Nephron (organoid): ENCODE data around the gene SLC6A2.

Experiments
- H3K27ac Mint-ChIP-seq, 3 experiments: 2 replicates each; pipeline ENCODE4 v1.8.0; 2020; ENCODE audit warnings: mixed read lengths in 3 of 3, mild to moderate bottlenecking in 2 of 3, moderate library complexity in 1 of 3
- H3K27me3 Mint-ChIP-seq: 2 replicates; pipeline ENCODE4 v1.8.0; 2021; ENCODE audit warnings: low read depth, mild to moderate bottlenecking, moderate library complexity, mixed read lengths
- H3K36me3 Mint-ChIP-seq: 2 replicates; pipeline ENCODE4 v1.8.0; 2020; ENCODE audit warnings: low read depth, mixed read lengths
- H3K4me1 Mint-ChIP-seq: 2 replicates; pipeline ENCODE4 v1.8.0; 2020; ENCODE audit warnings: mixed read lengths
- H3K4me3 Mint-ChIP-seq, 3 experiments: 2 replicates each; pipeline ENCODE4 v1.8.0; 2020; ENCODE audit warnings: mild to moderate bottlenecking in 3 of 3, mixed read lengths in 3 of 3, moderate library complexity in 2 of 3
- H3K9me3 Mint-ChIP-seq: 2 replicates; pipeline ENCODE4 v1.8.0; 2020; ENCODE audit warnings: mixed read lengths
- TF ChIP-seq, protein P1 (sequence below), 3 experiments: fragments of 200-600 bp; sonication (generic); IDR thresholded peaks; one replicate each; pipeline ENCODE4 v1.5.0; 2021; ENCODE audit warnings: antibody characterized with exemption in 3 of 3; ENCODE audit not compliant: unreplicated experiment in 3 of 3

Gene SLC6A2

DNA sequence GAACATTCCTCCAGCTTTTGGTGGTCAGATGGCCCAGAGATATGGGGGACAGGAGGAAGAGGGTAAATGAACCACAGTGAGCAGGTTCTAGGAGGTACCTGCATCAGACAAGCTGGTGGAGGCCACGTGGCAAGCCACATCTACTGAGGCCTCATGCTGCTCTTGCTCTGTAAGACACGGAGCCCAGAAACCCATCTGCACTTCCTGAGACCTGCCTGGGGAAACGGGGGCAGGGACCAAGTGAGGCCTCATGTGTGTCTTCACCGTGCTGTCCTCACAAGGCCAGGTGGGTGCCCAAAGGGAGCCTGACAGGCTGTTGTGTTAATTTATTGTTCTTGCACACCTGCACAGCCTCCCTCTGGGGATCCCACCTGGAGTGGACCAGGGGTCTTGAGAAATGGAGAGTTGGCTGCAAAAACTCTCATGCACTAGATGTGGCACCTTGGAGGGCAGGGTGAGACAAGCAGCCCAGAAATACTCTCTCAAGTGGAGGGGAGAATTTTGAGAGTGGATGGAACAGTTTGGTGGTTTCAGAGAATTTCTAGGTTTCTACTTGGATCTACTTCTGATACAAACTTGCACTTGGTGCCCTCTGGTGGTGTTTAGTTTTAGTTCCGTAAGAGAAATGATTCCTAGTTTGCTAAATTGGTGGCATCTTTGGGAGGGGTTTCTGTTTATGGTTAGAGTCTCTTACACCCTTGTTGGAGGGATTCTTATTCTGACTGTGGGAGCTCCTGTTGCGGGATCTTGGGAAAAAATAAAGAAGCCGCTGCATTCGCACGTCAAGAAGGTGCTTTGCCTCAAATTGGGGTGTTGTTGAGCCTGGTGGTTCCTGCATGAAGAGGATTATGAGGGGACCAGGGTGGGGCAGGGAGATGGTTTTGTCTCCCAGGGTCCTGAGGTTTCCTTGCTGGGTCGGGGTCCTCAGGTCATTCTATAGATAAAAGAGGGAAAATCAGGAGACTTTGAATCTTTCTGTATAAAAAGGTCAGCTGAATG is 47.5 kb downstream of the SLC6A2 start:
- no peak overlapping the region for H3K4me3 Mint-ChIP-seq
- H3K9me3 Mint-ChIP-seq = no peaks in the 10 kb centered on the region
- H3K27ac Mint-ChIP-seq = no peak overlapping the region
- no peaks in the 10 kb centered on the region for H3K36me3 Mint-ChIP-seq
- TF ChIP-seq, protein P1, sequence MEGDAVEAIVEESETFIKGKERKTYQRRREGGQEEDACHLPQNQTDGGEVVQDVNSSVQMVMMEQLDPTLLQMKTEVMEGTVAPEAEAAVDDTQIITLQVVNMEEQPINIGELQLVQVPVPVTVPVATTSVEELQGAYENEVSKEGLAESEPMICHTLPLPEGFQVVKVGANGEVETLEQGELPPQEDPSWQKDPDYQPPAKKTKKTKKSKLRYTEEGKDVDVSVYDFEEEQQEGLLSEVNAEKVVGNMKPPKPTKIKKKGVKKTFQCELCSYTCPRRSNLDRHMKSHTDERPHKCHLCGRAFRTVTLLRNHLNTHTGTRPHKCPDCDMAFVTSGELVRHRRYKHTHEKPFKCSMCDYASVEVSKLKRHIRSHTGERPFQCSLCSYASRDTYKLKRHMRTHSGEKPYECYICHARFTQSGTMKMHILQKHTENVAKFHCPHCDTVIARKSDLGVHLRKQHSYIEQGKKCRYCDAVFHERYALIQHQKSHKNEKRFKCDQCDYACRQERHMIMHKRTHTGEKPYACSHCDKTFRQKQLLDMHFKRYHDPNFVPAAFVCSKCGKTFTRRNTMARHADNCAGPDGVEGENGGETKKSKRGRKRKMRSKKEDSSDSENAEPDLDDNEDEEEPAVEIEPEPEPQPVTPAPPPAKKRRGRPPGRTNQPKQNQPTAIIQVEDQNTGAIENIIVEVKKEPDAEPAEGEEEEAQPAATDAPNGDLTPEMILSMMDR (IDR thresholded peaks at IDR 0.05; ENCODE audit: unreplicated experiment in 3 of 3) = peak; percentile 49 to 72 (median 58)
- H3K27me3 Mint-ChIP-seq = peaks cover 46% of the 10 kb centered on the region
- H3K4me1 Mint-ChIP-seq = no peaks in the 10 kb centered on the region

DNA sequence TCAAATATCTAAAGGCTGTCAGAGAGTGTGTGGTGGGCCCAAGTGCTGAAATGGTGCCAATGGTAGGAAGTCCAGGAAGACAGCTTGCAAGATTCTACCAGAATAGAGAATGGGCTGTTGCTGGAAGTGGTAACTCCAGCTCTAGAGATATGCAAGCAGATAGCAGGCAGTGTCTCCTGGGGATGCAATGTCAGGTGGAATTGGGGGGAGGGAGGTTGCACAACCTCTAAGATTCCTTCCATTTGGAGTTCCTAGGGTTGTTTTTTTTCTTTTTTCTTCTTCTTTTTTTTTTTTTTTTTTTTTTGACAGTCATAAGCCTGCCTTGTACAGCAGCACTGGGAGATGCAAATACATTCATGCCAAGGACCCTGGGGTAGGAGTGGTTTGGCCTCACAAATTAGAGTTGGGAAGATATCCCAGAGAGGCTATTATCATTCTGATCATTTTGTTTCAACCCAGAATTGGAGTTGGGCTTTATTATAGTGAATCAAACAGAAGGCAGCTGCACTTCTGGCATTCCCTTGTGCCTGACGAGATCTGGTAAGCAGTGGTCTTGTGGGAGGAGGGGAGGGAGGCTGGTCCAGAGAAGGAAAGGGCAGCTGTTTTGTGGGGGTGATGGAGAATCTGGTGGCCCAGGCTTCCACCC is 51.1 kb downstream of the SLC6A2 start:
- Mint-ChIP-seq H3K9me3 (no peaks in the 10 kb centered on the region), H3K4me1 (no peaks in the 10 kb centered on the region), H3K27ac (no peak overlapping the region), H3K4me3 (no peak overlapping the region), H3K36me3 (no peaks in the 10 kb centered on the region), H3K27me3 (peaks cover 30% of the 10 kb centered on the region)
- TF ChIP-seq, protein P1 (IDR thresholded peaks at IDR 0.05; ENCODE audit: unreplicated experiment in 3 of 3) = no peak

DNA sequence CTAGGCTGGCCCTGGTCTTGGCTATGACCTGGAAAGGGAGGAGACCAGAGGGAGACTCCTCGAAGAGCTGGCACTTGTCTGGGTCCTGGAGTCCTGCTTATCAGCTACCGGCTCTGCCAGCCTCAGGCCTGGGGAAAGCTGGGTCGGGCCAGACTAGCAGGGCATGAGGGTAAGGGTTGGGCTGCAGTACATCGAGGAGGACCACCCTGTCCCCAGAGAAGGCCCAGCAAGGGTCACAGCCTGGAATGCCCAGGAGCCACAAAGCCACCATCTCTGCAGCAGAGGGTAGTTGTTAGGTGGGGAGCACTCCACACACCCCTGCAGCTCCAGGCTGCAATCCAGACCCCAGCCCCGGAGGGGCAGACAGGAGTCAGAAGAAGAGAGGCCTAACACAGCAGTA is 54.0 kb downstream of the SLC6A2 start:
- H3K27ac Mint-ChIP-seq = no peak overlapping the region
- H3K4me1 Mint-ChIP-seq = no peaks in the 10 kb centered on the region
- H3K9me3 Mint-ChIP-seq = no peaks in the 10 kb centered on the region
- TF ChIP-seq, protein P1 (IDR thresholded peaks at IDR 0.05; ENCODE audit: unreplicated experiment in 3 of 3) = no peak
- no peak overlapping the region for H3K4me3 Mint-ChIP-seq
- no peaks in the 10 kb centered on the region for H3K36me3 Mint-ChIP-seq
- peaks cover 24% of the 10 kb centered on the region for H3K27me3 Mint-ChIP-seq

DNA sequence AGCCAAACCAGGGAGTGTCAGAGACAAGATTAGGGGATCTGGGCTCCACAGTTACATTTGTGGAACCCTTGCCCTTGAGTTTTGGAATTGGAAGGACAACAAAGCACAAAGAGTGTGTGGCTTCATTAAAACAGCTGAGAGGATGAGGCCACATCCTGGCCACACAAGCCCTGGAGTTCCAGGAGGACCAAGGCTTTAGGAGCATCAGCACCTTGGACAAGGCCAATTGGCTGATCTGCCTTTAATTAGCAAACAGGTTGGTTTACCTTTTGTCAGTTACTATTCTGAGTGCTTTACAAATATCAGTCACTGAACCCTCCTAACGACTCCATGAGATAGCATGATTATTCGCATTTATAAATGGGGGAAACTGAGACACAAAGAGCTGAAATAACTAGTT is 54.7 kb downstream of the SLC6A2 start:
- H3K36me3 Mint-ChIP-seq = no peaks in the 10 kb centered on the region
- H3K27me3 Mint-ChIP-seq = peaks cover 23% of the 10 kb centered on the region
- no peaks in the 10 kb centered on the region for H3K4me1 Mint-ChIP-seq
- H3K4me3 Mint-ChIP-seq = no peak overlapping the region
- no peaks in the 10 kb centered on the region for H3K9me3 Mint-ChIP-seq
- H3K27ac Mint-ChIP-seq = no peak overlapping the region
- TF ChIP-seq, protein P1 (IDR thresholded peaks at IDR 0.05; ENCODE audit: unreplicated experiment in 3 of 3) = no peak

DNA sequence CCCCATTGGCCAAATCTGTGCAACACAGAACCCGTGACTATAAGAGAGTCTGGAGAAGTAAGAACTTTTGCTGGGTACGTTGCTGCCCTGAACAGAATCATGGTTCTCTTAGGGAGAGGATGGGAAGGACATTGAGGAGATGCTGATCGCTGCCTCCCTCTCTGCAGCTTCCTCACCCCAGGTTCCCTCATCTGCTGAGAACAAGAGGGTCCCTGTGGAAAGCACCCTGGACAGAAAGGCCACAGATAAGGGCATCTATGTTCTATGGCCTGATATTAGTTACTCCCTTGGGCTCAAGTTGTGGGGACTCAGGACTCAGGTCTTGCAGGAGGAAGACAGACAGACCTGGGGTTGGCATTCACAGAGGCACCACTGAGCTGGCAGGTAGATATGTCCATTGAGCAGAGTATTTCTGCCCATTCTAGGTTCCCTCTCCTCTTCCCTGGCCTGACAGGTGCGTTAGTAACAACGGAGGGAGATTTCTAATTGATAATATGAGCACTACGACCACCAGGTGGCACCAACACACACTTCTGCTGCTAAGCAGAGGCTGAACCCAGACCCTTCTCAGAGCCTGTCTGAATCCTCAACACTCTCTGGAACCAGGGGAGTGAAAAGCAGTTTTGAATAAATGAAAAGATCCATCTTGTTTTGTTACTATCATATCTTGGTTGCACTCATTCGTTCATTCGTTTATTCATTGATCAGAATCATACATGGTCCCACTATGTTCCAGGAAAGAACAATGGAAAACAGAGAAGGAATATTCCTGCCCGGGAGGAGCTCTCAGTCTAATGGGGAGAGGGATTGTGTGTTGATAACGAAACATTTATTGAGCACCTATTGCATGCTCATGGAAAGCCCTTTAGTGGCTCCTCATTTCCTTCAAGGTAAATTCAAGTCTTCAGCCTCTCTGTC is 56.4 kb downstream of the SLC6A2 start:
- Mint-ChIP-seq H3K36me3 (no peaks in the 10 kb centered on the region), H3K27me3 (peaks cover 20% of the 10 kb centered on the region), H3K9me3 (no peaks in the 10 kb centered on the region), H3K4me3 (no peak overlapping the region), H3K4me1 (no peaks in the 10 kb centered on the region), H3K27ac (no peak overlapping the region)
- TF ChIP-seq, protein P1 (IDR thresholded peaks at IDR 0.05; ENCODE audit: unreplicated experiment in 3 of 3) = peak; percentile 70 to 71 (median 70)
